GM18499 (cell line): ENCODE measurements around the gene PDF.

Experiments used
- ATAC-seq: cut with Tn5 transposase; IDR thresholded peaks from one replicate; pipeline ENCODE4 v1.9.1; 2021; ENCODE audit warnings: moderate number of reproducible peaks; ENCODE audit not compliant: insufficient read depth, unreplicated experiment

PDF gene

DNA sequence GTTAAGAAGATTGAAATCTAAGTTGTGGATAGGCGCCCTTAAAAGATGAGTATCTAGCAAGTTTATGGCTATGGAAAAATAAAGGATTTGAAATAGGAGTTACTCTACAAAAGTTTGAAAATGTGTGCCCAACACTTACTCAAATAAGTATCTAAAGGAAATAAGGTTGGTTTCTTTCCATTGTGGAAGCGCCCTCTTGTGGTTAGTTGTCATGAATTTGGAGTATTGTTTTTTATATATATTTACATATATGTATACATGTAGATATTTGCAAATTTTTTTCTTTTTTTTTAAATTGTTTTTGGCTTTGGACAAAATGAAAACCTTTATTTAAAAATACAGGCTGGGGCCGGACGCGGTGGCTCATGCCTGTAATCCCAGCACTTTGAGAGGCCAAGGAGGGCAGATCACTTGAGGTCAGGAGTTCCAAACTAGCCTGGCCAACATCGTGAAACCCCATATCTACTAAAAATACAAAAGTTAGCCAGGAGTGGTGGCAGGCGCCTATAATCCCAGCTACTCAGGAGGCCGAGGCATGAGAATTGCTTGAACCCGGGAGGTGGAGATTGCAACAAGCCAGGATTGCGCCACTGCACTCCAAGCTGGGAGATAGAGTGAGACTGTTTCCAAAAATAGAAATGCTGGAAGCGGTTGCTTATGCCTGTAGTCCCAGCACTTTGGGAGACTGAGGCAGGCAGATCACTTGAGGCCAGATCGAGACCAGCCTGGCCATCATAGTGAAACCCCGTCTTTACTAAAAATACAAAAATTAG, 43.3 kb downstream of the PDF start:
- no peak for ATAC-seq

DNA sequence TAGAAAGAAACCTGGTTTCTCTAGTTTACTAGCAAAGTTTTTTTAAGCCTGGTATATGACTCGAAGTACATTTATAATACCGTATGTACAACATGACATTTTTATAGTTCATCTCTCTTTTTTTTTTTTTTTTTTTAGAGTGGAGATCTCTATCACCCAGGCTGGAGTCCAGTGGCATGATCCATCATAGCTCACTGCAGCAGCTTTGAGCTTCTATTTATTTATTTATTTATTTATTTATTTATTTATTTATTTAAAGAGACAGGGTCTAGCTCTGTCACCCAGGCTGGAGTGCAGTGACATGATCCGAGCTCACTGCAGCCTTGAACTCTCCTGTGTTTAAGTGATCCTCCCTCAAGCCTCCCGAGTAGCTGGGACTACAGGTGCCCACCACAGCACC, 45.1 kb downstream of the PDF start:
- no peak for ATAC-seq

DNA sequence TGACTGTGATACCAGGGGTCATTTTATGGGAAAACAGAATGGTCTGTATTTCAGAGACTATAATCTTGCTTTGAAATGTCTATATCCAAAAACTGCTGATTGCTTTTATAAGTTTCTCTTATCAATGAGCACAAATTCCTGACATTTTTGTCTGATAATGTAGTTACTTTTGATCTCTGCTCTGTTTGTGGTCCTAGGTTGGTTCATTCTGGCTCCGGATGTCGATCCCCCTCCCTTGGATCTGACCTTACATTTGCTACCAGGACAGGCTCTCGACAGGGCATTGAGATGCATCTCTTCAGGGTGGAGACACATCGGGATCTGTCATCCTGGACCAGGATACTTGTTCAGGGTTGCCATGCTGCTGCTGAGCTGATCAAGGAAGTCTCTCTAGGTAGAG, 46.5 kb downstream of the PDF start:
- ATAC-seq, result no peak

DNA sequence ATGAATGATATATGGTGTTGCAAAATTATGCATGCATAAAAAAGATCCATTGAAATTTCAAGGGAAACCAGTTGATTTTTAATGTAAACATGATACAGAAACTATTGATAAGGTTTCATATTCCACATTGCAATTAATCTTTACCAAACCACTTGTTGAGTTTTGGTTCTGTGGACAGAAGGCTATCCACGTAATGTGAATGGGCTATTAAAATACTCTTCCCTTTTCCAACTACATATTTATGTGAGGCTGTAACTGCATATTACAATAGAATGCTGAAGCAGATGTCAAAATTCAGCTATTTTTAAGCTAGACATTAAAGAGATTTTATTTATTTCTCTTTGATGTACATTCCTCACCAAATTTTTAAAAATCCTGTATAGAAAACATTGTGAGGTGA, 53.0 kb downstream of the PDF start:
- no peak for ATAC-seq
